OCI-LY3 (cell line): Measurements from ENCODE around the gene POLE3.

Experiments used
- EZH2phosphoT487 ChIP-seq: fragments of 200-600 bp; shearing (Covaris generic); IDR thresholded peaks from 2 replicates; pipeline ENCODE4 v1.6.1; 2018; ENCODE audit warnings: antibody characterized with exemption, mixed run types, low read depth
- TF ChIP-seq, protein P1 (sequence below): fragments of 200-600, 300-600 bp; sonication (generic); IDR thresholded peaks from 2 replicates; pipeline ENCODE4 v1.5.1; 2014; ENCODE audit warnings: antibody characterized with exemption, low read length, low read depth

DNA sequence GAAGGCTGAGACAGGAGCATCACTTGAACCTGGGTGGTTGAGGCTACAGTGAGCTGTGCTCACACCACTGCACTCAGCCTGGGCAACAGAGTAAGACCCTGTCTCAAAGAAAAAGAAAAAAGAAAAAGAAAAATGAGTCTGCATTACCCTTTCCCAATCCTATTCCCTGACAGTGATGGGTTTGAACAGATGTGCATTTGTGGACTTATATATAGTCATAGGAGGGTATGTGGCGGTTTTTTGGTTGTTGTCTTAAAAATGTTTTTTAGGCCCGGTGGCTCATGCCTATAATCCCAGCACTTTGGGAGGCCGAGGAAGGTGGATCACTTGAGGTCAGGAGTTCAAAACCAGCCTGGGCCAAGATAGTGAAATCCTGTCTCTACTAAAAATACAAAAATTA is 47.1 kb downstream of the POLE3 start:
- TF ChIP-seq, protein P1, sequence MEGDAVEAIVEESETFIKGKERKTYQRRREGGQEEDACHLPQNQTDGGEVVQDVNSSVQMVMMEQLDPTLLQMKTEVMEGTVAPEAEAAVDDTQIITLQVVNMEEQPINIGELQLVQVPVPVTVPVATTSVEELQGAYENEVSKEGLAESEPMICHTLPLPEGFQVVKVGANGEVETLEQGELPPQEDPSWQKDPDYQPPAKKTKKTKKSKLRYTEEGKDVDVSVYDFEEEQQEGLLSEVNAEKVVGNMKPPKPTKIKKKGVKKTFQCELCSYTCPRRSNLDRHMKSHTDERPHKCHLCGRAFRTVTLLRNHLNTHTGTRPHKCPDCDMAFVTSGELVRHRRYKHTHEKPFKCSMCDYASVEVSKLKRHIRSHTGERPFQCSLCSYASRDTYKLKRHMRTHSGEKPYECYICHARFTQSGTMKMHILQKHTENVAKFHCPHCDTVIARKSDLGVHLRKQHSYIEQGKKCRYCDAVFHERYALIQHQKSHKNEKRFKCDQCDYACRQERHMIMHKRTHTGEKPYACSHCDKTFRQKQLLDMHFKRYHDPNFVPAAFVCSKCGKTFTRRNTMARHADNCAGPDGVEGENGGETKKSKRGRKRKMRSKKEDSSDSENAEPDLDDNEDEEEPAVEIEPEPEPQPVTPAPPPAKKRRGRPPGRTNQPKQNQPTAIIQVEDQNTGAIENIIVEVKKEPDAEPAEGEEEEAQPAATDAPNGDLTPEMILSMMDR: no peak
- no peak for TF ChIP-seq EZH2phosphoT487
